Activated T-cell treated with anti-CD3 and anti-CD28 coated beads for 48 hours (primary cell): ENCODE data around the gene TRIM44.
"Not testable (repeated sequence)": the region's sequence is repeated elsewhere in the genome, so short reads cannot be mapped to it uniquely, and the experiment has no call there.

Experiments used
- DNase-seq: peaks from one replicate; pipeline ENCODE4 v3.0.0-alpha.2; 2020; ENCODE audit warnings: low read depth

Gene TRIM44

DNA sequence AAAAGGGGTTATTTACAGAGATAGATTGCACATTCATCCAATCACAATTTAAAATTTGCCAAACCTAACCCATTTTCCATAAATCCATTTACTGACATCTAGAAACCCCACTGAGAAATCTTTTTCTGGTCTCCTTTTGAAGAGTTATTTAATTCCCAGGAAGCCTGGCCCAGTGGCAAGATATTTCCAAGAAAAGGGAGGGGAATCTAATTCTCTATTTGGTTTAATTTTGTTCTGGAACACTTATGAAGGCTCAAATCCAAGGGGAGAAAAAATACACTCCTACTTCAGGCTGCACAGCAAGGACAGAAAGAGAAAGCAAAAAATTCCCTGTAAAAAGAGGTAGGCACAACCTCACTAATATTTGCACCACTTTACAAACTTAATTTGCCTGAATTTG, 193.1 kb downstream of the TRIM44 start:
- DNase-seq: no peak

DNA sequence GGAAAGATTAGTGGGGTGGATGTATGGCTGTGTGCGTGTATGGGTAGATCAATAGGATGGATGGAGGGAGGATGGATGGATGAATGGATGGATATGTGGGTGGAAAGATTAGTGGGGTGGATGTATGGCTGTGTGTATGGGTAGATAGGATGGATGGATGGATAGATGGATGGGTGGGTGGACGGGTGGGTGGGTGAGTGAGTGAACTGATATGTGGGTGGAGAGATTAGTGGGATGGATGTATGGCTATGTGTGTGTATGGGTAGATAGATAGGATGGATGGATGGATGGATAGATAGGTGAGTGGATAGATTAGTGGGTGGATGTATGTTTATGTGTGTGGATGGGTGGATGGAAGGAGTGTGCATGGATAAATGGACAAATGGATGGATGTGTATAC, 193.7 kb downstream of the TRIM44 start:
- DNase-seq: no peak

DNA sequence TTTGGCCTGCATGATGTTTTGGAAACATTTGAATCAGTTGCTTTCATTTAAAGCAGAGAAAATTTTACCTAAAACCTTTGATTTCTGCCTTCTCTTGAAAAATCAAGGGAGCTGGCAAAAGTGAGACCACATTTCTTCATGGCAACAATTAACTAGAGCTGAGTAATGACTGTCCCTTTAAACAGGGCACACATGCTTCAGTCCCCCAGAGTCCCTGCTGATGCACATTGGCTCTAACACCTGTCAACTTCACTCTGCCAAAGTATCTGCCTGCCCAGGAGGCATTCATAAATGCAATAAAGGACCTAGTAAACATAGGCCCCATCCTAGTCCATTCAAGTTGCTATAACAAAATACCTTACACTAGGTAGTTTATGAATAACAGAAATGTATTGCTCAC, 194.2 kb downstream of the TRIM44 start:
- DNase-seq: no peak

DNA sequence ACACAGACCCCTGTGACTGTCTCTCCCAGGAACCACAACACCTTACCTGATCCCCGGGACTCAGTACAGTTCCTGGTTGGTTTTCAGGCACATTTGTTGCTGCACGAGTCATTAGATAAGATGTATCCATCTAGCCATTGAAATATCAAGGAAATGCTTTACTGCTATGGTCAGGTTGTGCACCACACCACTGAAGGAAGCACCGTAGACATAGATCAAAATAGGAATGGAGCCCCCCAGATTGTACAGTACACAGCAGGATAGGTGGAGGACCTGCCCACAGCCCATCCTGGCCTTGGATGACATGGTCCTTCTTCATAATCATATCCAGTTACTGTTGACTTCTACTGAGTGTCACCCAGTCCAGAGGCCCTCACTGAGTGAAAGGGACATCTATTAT, 195.3 kb downstream of the TRIM44 start:
- DNase-seq: no peak

GRCh38 chr11:35859301-35859700, 196.7 kb downstream of the TRIM44 start:
- no peak for DNase-seq

- not testable (repeated sequence) for DNase-seq
These were observed 197.6 kb downstream of the TRIM44 start for GRCh38 chr11:35860194-35860593.

GRCh38 chr11:35861191-35861590, 198.6 kb downstream of the TRIM44 start:
- DNase-seq: no peak

DNA sequence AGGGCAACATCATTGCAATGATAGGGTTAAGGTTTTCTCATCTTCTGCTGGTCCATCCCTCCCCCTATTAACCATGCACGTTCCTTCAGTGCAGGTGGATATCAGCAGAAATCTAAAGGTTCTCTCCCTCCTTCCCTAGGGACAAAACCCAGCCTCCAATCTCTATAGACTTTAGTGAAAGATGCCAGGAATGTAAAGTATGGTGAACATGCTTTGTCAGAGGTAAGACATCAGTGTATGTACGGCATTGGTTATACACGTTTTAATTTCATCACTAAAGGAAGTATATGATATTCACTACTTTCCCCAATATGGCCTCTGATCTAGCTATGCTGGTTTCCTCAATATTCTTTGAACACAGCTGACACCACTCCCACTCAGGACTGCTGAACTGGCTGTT, 200.1 kb downstream of the TRIM44 start:
- DNase-seq: no peak

DNA sequence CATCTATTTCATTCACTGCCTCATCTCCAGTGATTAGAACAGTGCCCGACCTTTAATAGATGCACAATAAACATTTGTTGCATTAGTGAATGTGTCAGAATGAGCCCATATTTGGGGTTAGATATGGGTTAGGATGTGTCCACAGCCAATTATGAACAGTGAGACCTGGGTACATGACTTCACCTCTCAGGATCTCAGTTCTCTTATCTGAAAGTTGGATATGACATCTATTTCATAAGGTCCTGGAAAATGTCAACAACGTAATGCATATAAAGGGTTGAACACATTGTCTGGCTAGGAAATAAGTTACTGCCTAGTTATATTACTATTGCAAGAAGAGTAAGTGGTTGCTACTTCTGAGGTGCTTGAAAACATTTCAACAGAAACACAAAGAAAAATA, 201.6 kb downstream of the TRIM44 start:
- no peak for DNase-seq

DNA sequence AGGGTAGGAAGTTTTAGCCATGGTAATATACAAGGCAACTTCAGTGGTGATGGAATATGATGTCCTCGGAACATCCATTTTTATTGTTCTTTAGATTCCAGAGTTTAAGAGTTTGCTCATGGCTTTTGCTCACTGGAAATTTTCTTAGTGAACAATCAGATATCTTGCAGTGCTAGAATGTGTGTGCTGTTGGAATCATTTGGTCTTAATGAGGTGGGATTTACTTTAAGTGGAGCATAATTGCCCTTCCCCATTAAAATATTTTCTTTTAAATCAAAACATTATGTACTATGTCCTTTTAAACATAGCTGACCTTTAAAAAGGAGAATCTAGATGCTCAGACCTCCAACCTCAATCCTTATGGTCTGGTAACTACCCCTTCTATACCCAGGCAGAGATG, 204.0 kb downstream of the TRIM44 start:
- no peak for DNase-seq
